NCI-H69 (cell line): ENCODE measurements around the gene SLC30A4.
"Not testable (repeated sequence)": the region's sequence is repeated elsewhere in the genome, so short reads cannot be mapped to it uniquely, and the experiment has no call there.

Experiments
- DNase-seq: peaks from one replicate; lab custom pipeline; 2025; lab: John Stamatoyannopoulos, UW

SLC30A4 gene

GRCh38 chr15:45522328-45523165 is at the start of gene SLC30A4:
Gene SLC30A4, minus strand, starts transcription at chr15:45522755. Its CDS starts 401 bp downstream, at chr15:45522354.
- peak; percentile 86 for DNase-seq

DNA sequence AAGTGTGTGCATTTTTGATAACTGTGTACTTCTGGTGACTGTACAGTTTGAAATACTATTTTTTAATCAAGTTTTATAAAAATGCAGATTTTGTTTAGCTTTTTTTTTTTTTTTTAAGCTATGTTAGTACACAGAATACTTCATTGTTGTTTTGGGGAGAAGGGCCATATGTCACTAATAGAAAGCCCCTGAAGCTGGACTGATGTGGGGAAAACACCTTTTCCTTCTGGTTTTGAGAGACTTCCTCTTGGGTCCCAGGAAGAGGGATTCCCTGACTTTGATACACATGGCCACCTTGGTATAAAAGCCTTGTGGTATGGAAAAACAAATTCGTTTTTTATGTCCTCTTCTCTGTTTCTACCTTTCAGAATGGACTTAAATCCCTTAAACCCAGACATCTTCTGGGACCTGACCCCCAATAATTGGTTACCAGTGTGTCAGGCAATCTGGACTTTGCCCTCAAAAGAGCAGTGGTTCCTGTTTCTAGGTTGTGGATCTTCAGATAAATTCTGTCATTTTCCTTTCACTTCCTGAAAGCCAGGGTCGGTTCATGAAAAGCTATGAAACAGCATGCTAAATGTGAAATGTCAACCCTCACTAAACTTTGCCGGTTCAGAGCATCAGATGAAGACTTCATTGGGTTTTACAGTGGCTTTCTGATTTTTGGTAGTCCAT is 33.5 kb upstream of the SLC30A4 start:
- no peak for DNase-seq

DNA sequence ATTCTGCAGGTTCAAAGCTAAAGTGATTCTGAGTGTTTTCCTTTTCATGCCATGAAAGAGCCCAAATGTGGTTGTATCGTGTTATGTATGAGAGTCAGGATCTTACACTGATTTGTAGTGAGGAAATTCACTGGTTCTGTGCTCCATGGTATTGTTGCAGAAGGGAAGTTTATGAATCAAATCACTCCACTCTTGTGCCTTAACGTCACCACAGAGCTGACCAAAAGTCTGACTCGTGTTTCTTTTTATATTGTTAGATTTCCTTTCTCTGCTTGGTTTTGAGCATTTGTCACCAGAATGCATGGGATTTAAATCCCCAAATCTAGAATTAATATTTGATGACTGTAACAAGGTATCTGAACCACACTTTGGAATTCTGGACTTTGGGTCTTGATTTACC is 29.1 kb upstream of the SLC30A4 start:
- DNase-seq: no peak

GRCh38 chr15:45550436-45550835 is 27.9 kb upstream of the SLC30A4 start:
- no peak for DNase-seq

DNA sequence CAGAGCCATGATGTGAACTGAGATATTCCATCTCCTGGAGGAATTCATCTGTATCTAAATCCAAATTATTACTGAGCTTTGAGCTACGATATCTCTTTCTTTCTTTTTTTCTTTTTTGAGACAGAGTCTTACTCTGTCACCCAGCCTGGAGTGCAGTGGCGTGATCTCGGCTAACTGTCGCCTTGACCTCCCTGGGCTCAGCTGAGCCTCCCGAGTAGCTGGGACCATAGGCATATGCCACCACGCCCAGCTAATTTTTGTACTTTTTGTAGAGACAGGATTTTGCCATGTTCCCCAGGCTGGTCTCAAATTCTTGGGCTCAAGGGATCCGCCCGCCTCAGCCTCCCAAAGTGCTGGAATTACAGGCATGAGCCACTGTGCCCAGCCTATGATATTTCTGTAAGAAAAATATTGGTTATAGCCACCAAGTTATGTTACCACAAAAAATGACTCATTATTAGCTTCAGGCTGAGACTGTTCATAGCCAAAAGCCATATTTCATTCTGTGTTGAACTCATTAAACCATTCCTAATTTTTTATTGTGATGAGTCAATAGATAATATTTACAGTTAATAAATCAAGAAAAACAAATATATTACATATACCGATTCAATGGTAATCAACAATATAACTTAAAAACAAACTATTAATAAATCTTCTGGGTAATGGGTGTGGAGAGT is 27.1 kb upstream of the SLC30A4 start:
- no peak for DNase-seq

GRCh38 chr15:45548753-45549520 is 26.4 kb upstream of the SLC30A4 start:
- no peak for DNase-seq

DNA sequence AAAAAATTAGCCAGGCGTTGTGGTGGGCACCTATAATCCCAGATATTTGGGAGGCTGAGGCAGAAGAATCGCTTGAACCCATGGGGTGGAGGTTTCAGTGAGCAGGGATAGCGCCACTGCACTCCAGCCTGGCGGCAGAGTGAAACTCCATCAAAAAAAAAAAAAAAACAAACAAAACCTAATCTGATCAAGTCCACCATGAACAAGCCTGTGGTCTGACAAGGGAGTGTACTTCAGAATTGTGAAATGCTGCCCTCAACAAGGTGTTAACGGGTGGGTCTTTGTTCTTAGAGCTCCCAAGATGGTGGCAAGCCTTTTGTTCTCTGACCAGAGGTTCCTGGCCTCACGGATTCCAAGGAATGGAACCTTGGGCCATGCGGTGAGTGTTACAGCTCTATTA is 24.2 kb upstream of the SLC30A4 start:
- DNase-seq: no peak

DNA sequence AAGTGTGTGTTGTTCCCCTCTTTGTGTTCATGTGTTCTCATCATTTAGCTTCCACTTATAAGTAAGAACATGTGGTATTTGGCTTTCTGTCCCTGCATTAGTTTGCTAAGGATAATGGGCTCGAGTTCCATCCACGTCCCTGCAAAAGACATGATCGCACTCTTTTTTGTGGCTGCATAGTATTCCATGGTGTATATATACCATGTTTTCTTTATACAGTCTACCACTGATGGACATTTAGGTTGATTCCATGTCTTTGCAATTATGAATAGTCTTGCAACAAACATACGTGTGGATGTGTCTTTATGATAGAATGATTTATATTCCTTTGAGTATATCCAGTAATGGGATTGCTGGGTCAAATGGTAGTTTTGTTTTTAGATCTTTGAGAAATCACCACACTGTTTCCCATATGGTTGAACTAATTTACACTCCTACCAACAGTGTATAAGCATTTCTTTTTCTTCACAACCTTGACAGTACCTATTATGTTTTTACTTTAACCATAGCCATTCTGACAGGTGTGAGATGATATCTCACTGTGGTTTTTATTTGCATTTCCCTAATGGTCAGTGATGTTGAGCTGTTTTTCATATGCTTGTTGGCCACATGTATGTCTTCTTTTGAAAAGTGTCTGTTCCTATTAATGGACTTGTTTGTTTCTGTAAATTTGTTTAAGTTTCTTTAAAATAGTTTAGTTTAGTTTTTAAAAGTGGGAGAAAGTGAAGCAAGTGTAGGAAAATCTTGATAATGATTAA is 21.9 kb upstream of the SLC30A4 start:
- no peak for DNase-seq

- no peak for DNase-seq
Observed at GRCh38 chr15:45543051-45543450, 20.5 kb upstream of the SLC30A4 start.

DNA sequence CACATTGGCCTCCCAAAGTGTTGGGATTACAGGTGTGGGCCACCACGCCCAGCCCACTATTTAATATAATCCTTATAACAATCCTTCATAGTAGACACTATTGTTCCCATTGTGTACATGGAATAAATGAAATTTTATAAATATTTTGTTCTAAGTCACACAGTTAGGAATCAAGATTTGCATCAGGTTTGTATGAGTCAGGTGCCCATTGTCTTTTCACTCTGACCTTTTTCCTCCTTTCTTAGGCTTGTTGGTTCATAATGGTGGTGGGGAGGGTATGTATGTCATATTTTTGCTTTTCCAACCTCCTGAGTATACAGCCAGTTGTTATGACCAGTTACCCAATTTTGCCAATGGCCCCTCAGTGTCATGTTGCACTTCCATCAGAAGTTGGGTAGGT is 18.0 kb upstream of the SLC30A4 start:
- no peak for DNase-seq

- DNase-seq: no peak
Observed at GRCh38 chr15:45539680-45540079, 17.1 kb upstream of the SLC30A4 start.

GRCh38 chr15:45536934-45537333 is 14.4 kb upstream of the SLC30A4 start:
- no peak for DNase-seq

GRCh38 chr15:45535486-45536042 is 13.0 kb upstream of the SLC30A4 start:
- no peak for DNase-seq

DNA sequence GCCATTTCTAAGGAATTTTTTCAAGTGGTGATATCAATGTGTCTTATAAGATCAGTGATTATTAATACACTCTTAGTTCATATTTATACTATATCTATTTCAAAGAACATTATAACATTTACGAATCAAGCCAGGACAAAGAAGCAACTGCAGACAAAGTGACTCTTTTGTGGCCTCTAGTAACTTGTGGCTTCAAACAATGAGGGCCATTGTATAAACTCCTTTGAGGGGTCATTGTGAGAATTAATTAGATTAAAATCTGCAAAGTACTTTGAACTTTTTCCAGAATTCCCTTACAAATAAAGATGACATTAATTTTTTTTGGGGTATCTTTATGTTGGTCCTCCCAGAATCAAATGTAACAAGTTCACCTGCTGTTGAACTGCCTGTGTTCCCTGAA is 12.3 kb upstream of the SLC30A4 start:
- DNase-seq: no peak

GRCh38 chr15:45532892-45533291 is 10.3 kb upstream of the SLC30A4 start:
- DNase-seq: not testable (repeated sequence)

GRCh38 chr15:45529613-45530012 is 7.1 kb upstream of the SLC30A4 start:
- DNase-seq: no peak

GRCh38 chr15:45527086-45527485 is 4.5 kb upstream of the SLC30A4 start:
- no peak for DNase-seq

DNA sequence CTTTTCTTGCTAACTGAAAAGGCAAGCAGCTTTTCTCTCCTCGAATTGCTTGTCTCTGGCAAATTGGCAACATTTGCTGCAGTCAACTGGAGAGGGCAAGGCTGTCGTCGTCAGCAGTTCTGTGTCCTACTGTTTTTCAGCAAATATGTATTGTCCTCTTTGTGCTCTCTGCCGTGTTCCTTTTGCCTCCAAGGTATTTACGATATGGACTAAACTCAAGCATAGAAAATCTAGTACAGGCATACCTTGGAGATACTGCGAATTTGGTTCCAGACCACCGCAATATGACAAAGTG is 558 bp upstream of the SLC30A4 start:
- DNase-seq: no peak

- peak; percentile 40 for DNase-seq
Observed at GRCh38 chr15:45521596-45522327, 793 bp downstream of the SLC30A4 start.

DNA sequence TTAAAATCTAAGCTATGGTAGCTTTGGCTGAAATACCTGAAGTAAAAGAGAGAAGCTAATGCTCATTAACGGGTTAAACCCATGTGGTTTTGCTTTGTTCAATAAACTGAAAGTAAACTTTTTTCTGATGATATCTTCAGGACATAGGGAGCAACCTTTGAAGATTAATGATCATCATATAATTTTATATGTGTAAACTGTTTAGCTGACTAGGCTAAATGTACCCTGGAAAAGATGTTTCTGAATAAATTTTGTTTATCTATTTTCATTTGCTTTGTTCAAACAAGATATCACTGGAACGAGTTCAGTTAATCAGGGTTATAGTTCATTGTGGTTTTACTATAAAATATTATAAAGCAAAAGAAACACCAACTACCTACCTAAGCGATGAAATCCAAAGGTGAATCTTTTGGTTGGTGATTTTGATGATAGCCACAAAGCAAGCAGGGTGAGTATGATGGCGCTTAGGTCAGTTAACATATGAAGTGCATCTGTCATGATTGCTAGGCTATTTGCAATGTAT is 11.7 kb downstream of the SLC30A4 start:
- DNase-seq: no peak
